ENCODE data around the gene TXNL4B. TPM values are rescaled to one million over a fixed set of nuclear protein-coding genes. Genes with fewer than 3 reads are reported as not detected.

TXNL4B gene
- 16.5 to 23.8 TPM (median 22.7 TPM) in 5 replicates for total RNA-seq (2022; extraction: Qiagen RNA extraction)

GRCh38 chr16:72093448-72094265 is at the start of gene TXNL4B, which contains the start of gene DHX38:
TSS of gene TXNL4B (minus strand) at chr16:72093620. CDS start at chr16:72090749, 2,871 bp downstream.
TSS of gene DHX38 (plus strand) at chr16:72093847. CDS start at chr16:72096158, 2,311 bp downstream.

GRCh38 chr16:72054254-72054847 is 39.1 kb downstream of the TXNL4B start, which contains the start of gene HP:
TSS of gene HP (plus strand) at chr16:72054505. CDS start at chr16:72054653, 148 bp downstream.

Other genes with a start within 250 kb of the TXNL4B start
- gene ATXN1L, start 247.6 kb downstream of the TXNL4B start, total RNA-seq (2022; extraction: Qiagen RNA extraction), result 13.3 to 18.4 TPM (median 16.3 TPM) in 5 replicates
- gene ZNF821, start 209.4 kb downstream of the TXNL4B start, total RNA-seq (2022; extraction: Qiagen RNA extraction), result 3.3 to 5.4 TPM (median 3.7 TPM) in 5 replicates
- gene IST1, start 198.1 kb downstream of the TXNL4B start, total RNA-seq (2022; extraction: Qiagen RNA extraction), result 163 to 205 TPM (median 168 TPM) in 5 replicates
- not detected in 5 replicates for gene PKD1L3, start 93.2 kb downstream of the TXNL4B start, total RNA-seq (2022; extraction: Qiagen RNA extraction)
- 12.9 to 15.7 TPM (median 14.1 TPM) in 5 replicates for gene DHODH, start 84.9 kb downstream of the TXNL4B start, total RNA-seq (2022; extraction: Qiagen RNA extraction)
- 0.47 to 0.53 TPM in 2 of 5 replicates, not detected in the others for gene HP, start 39.1 kb downstream of the TXNL4B start, total RNA-seq (2022; extraction: Qiagen RNA extraction)
- not detected in 5 replicates for gene HPR, start 30.4 kb downstream of the TXNL4B start, total RNA-seq (2022; extraction: Qiagen RNA extraction)
- 47.7 to 54.5 TPM (median 52.0 TPM) in 5 replicates for gene DHX38, start 227 bp upstream of the TXNL4B start, total RNA-seq (2022; extraction: Qiagen RNA extraction)
- gene PMFBP1, start 78.5 kb upstream of the TXNL4B start, total RNA-seq (2022; extraction: Qiagen RNA extraction), result 0.13 to 0.16 TPM (median 0.16 TPM) in 3 of 5 replicates, not detected in the others

Data from A549 treated with CORT108297 at 1 μM for 4 hours (cell line).